Activated T-helper 9 cell treated with anti-CD3 and anti-CD28 coated beads, Interleukin-2, amount 50 U/mL, for 16 hours (primary cell): ENCODE data around the gene RPL39.
"Not testable (repeated sequence)": the region's sequence is repeated elsewhere in the genome, so short reads cannot be mapped to it uniquely, and the experiment has no call there.

Experiments used
- DNase-seq: peaks from one replicate; pipeline ENCODE4 v3.0.0-alpha.2; 2020; ENCODE audit warnings: low read depth

The RPL39 gene

GRCh38 chrX:119763181-119763580 lies 28.2 kb downstream of the RPL39 start:
- no peak for DNase-seq

- DNase-seq = no peak
These were observed 28.7 kb downstream of the RPL39 start for GRCh38 chrX:119762718-119763117.

GRCh38 chrX:119760026-119760877 lies 31.2 kb downstream of the RPL39 start:
- no peak for DNase-seq

GRCh38 chrX:119759248-119759766 lies 32.1 kb downstream of the RPL39 start:
- DNase-seq = no peak

GRCh38 chrX:119758731-119759247 lies 32.6 kb downstream of the RPL39 start:
- DNase-seq = no peak

GRCh38 chrX:119757979-119758730 lies 33.3 kb downstream of the RPL39 start, which contains the start of gene SOWAHD:
TSS of gene SOWAHD (plus strand) at chrX:119758588. CDS start at chrX:119758668, 80 bp downstream.
- peak; percentile 17 for DNase-seq

GRCh38 chrX:119757646-119757978 lies 33.8 kb downstream of the RPL39 start:
- DNase-seq = no peak

- no peak for DNase-seq
These were observed 34.3 kb downstream of the RPL39 start for GRCh38 chrX:119756926-119757635.

GRCh38 chrX:119755981-119756533 lies 35.4 kb downstream of the RPL39 start:
- DNase-seq = peak; percentile 30

GRCh38 chrX:119753639-119754257 lies 37.7 kb downstream of the RPL39 start:
- no peak for DNase-seq

- DNase-seq = no peak
These were observed 38.4 kb downstream of the RPL39 start for GRCh38 chrX:119753001-119753400.

GRCh38 chrX:119750751-119751150 lies 40.7 kb downstream of the RPL39 start:
- not testable (repeated sequence) for DNase-seq

GRCh38 chrX:119750131-119750530 lies 41.3 kb downstream of the RPL39 start:
- not testable (repeated sequence) for DNase-seq

GRCh38 chrX:119745283-119745848 lies 46.1 kb downstream of the RPL39 start:
- DNase-seq = no peak

- DNase-seq = no peak
These were observed 52.7 kb downstream of the RPL39 start for GRCh38 chrX:119738742-119739141.
